Thoracic aorta (tissue), 2 donors: ENCODE data around the gene TSC2. TPM values are rescaled to one million over a fixed set of nuclear protein-coding genes. Genes with fewer than 3 reads are reported as not detected.
A peak's percentile ranks its signal among the peaks of the same experiment; 100 is the strongest.

Experiments
- ATAC-seq: fragments of 150-250 bp; one replicate; pipeline ENCODE4 v1.8.0; 2017; ENCODE audit warnings: low read depth; ENCODE audit not compliant: insufficient number of reproducible peaks, low FRiP score
- DNase-seq: peaks from one replicate; pipeline ENCODE4 v3.0.0-alpha.2; 2020; ENCODE audit warnings: low spot score
- H3K27ac ChIP-seq, 2 donors: fragments of 200-600 bp; sonication (generic); 1 replicate in 1 of 2; 2 replicates in 1 of 2; pipeline ENCODE4 v1.5.1; 2016; ENCODE audit warnings: mild to moderate bottlenecking in 2 of 2, moderate library complexity in 2 of 2
- H3K27me3 ChIP-seq: fragments of 200-600 bp; sonication (generic); replicated peaks from 2 replicates; pipeline ENCODE4 v1.6.0; 2016; ENCODE audit warnings: mild to moderate bottlenecking; ENCODE audit not compliant: insufficient read depth
- H3K36me3 ChIP-seq: fragments of 200-600 bp; sonication (generic); one replicate; pipeline ENCODE4 v1.5.1; 2016
- H3K4me1 ChIP-seq, 2 donors: fragments of 200-600 bp; sonication (generic); 1 replicate in 1 of 2; 2 replicates in 1 of 2; pipeline versions ENCODE4 v1.5.1 to v1.6.0; 2016; ENCODE audit warnings: low read depth in 2 of 2, mild to moderate bottlenecking in 1 of 2; ENCODE audit not compliant: control insufficient read depth in 1 of 2
- H3K4me3 ChIP-seq: fragments of 200-600 bp; sonication (generic); 2 replicates; pipeline ENCODE4 v1.5.1; 2016; ENCODE audit warnings: mild to moderate bottlenecking
- H3K9me3 ChIP-seq: fragments of 200-600 bp; sonication (generic); 2 replicates; pipeline ENCODE4 v1.5.1; 2016
- CTCF ChIP-seq: fragments of 200-600 bp; sonication (generic); IDR thresholded peaks from one replicate; pipeline ENCODE4 v1.5.1; 2019; ENCODE audit warnings: antibody characterized with exemption
- total RNA-seq, 2 donors: library from RNA; depleted of rRNA; stranded (reverse); fragments of >200 nt; gene quantifications; one replicate each; pipeline versions ENCODE4 v1.1.0 to v1.2.3, GENCODE V29; 2016

The TSC2 gene
- total RNA-seq, 2 donors from 2014 or later = 112 to 123 TPM

DNA sequence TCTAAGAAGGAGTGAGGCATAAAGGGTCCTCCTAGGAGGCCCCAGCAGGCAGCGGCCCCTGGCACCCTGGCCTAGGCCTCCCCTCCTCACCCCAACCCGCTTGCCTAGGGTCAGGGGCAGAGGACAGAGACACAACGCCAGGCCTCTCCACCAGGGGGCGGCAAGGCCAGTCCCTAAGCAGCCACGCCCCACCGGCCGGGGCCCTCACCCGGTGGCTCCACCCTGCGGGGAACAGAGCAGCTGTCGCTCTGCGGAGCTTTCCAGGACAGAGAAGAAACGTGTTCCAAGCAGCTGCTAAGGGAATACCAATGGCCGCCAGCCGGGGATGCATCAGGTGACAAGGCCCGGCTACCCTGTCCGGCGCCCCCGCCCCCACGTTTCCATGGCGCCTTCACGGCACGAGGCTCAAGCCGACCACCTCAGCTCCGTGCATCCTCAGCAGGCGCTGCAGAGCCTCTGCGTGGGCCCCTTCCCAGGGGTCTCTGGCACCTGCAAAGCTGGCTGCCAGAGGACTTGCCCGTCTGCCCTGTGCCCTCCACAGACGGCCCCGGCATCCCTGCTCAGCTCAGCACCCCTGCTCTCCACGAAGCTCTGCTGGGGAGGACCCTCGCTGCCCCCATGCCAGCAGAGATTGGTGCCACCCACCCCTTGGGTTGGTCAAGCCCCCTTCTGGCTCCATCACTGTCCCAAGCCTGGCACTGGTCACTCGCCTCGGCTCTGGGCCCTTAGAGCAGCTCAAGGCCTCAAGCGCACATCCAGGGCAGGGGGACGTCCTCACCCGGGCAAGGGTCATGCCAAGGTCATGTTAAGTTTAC, 43.8 kb upstream of the TSC2 start:
- peak overlapping the region; percentile 32 for H3K4me3 ChIP-seq
- H3K27me3 ChIP-seq = no peaks in the 10 kb centered on the region
- no peak overlapping the region for H3K27ac ChIP-seq
- TF ChIP-seq CTCF = peak; percentile 87
- DNase-seq (no peak), ATAC-seq (peak; percentile 46)
- H3K9me3 ChIP-seq = no peaks in the 10 kb centered on the region
- H3K36me3 ChIP-seq = peaks cover 35% of the 10 kb centered on the region
- H3K4me1 ChIP-seq = peaks cover 27 to 44% of the 10 kb centered on the region in 2 donors

DNA sequence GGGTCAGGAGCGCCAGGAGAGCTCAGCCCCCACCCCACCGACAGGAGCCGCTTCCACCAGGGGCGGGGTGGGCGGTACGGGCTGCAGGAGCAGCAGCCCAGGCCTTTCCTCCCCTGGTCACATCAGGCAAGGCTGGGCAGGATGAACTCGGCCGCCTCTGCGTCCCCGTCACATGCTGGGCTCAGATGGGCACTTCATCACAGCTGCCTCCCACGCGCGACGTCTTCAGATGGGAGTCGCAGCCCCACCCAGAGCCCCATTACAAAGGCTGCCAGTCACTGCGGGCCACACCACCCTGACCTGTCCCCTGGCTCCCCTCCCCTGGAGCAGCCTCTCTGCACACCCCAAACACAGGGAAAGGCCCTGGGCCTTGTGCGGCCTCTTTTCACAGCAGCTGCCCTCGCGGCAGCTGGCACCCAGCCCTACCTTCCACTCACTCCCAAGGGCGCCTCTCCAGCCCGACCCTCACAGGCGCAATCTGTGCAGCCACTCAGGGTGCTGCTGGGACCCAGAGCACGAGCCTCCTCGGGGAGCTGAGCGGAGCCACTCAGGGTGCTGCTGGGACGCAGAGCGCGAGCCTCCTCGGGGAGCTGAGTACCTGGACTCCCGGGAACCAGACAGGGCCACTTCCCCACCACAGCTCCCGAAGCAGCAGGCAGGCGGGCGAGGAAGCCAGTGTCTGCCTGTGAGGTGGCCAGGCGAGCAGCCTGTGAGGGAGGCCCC, 42.8 kb upstream of the TSC2 start:
- no peak for TF ChIP-seq CTCF
- Histone ChIP-seq H3K4me1 (peaks cover 27 to 46% of the 10 kb centered on the region in 2 donors), H3K36me3 (peaks cover 26% of the 10 kb centered on the region), H3K27ac (no peak overlapping the region), H3K9me3 (no peaks in the 10 kb centered on the region), H3K27me3 (no peaks in the 10 kb centered on the region), H3K4me3 (no peak overlapping the region)
- DNase-seq (no peak), ATAC-seq (no peak)

GRCh38 chr16:2005646-2006045, 42.1 kb upstream of the TSC2 start:
- Histone ChIP-seq H3K36me3 (peaks cover 24% of the 10 kb centered on the region), H3K4me1 (peaks cover 30 to 52% of the 10 kb centered on the region in 2 donors), H3K27ac (no peak overlapping the region), H3K4me3 (no peak overlapping the region), H3K9me3 (no peaks in the 10 kb centered on the region), H3K27me3 (no peaks in the 10 kb centered on the region)
- no peak for DNase-seq
- TF ChIP-seq CTCF = no peak
- no peak for ATAC-seq

DNA sequence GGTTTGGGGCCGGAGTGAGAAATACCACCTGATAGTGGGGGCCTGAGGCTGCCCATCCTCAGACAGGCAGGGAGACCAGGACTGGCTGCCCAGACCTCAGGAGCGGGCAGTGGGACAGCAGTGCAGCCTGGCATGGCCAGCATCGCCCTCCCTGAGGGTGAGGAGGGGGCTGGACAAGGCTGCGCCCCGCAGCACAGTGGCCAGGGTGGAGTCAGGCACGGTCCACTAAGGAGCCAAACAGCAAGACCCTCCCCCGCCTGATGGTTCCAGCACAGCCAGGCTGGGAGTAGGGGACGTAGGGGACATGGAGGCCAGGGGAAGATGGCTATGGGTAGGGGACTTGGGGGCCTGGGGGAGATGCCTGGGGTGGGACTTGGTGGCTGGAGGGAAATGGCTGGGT, 41.5 kb upstream of the TSC2 start:
- H3K4me1 ChIP-seq = peaks cover 30 to 53% of the 10 kb centered on the region in 2 donors
- DNase-seq (no peak), ATAC-seq (no peak)
- peaks cover 18% of the 10 kb centered on the region for H3K36me3 ChIP-seq
- TF ChIP-seq CTCF = no peak
- no peak overlapping the region for H3K4me3 ChIP-seq
- H3K27ac ChIP-seq = no peak overlapping the region
- no peaks in the 10 kb centered on the region for H3K27me3 ChIP-seq
- no peaks in the 10 kb centered on the region for H3K9me3 ChIP-seq

GRCh38 chr16:2007081-2007836, 40.5 kb upstream of the TSC2 start:
- H3K27me3 ChIP-seq = no peaks in the 10 kb centered on the region
- TF ChIP-seq CTCF = no peak
- DNase-seq (no peak), ATAC-seq (no peak)
- H3K4me1 ChIP-seq = peaks cover 30 to 53% of the 10 kb centered on the region in 2 donors
- peaks cover 9% of the 10 kb centered on the region for H3K36me3 ChIP-seq
- no peak overlapping the region for H3K27ac ChIP-seq
- H3K4me3 ChIP-seq = peak overlapping the region; percentile 14
- H3K9me3 ChIP-seq = no peaks in the 10 kb centered on the region
